GM18870 (cell line): ENCODE data around the gene ARHGAP22.

Experiments used
- ATAC-seq: cut with Tn5 transposase; IDR thresholded peaks from one replicate; pipeline ENCODE4 v1.9.1; 2021; ENCODE audit warnings: moderate library complexity; ENCODE audit not compliant: unreplicated experiment

Gene ARHGAP22

GRCh38 chr10:48501787-48502771 is 102.8 kb downstream of the ARHGAP22 start:
- ATAC-seq = no peak

- no peak for ATAC-seq
These were observed 103.6 kb downstream of the ARHGAP22 start for GRCh38 chr10:48501226-48501625.

- ATAC-seq = no peak
These were observed 104.1 kb downstream of the ARHGAP22 start for GRCh38 chr10:48500771-48501170.

- no peak for ATAC-seq
These were observed 105.8 kb downstream of the ARHGAP22 start for GRCh38 chr10:48498940-48499510.

- ATAC-seq = no peak
These were observed 106.8 kb downstream of the ARHGAP22 start for GRCh38 chr10:48497780-48498770.

GRCh38 chr10:48496831-48497779 is 107.8 kb downstream of the ARHGAP22 start:
- ATAC-seq = no peak

GRCh38 chr10:48496105-48496830 is 108.6 kb downstream of the ARHGAP22 start:
- no peak for ATAC-seq

- ATAC-seq = no peak
These were observed 109.4 kb downstream of the ARHGAP22 start for GRCh38 chr10:48495282-48496045.

GRCh38 chr10:48494611-48495010 is 110.3 kb downstream of the ARHGAP22 start:
- ATAC-seq = no peak

- no peak for ATAC-seq
These were observed 110.8 kb downstream of the ARHGAP22 start for GRCh38 chr10:48494073-48494472.

GRCh38 chr10:48493083-48493871 is 111.6 kb downstream of the ARHGAP22 start:
- no peak for ATAC-seq

GRCh38 chr10:48492201-48492600 is 112.7 kb downstream of the ARHGAP22 start:
- ATAC-seq = no peak

GRCh38 chr10:48491392-48492139 is 113.3 kb downstream of the ARHGAP22 start:
- no peak for ATAC-seq

- ATAC-seq = no peak
These were observed 113.9 kb downstream of the ARHGAP22 start for GRCh38 chr10:48490946-48491345.

- no peak for ATAC-seq
These were observed 114.3 kb downstream of the ARHGAP22 start for GRCh38 chr10:48490571-48490940.

- ATAC-seq = no peak
These were observed 115.8 kb downstream of the ARHGAP22 start for GRCh38 chr10:48489099-48489498.

- ATAC-seq = no peak
These were observed 117.6 kb downstream of the ARHGAP22 start for GRCh38 chr10:48487244-48487643.
